Measurements from ENCODE around the gene RAD51B.

- TF ChIP-seq CTCF (IDR thresholded peaks at IDR 0.05 in 2 of 3, conservative IDR thresholded peaks at IDR 0.05 in 1 of 3; ENCODE audit: borderline replicate concordance in 1 of 3, insufficient read depth in 1 of 3, low read depth in 2 of 3, low read length in 2 of 3) (no peak), POLR2AphosphoS5 (IDR thresholded peaks at IDR 0.05; ENCODE audit: low read depth, low read length) (no peak), REST (IDR thresholded peaks at IDR 0.05; ENCODE audit: low read depth) (no peak), SIN3A (IDR thresholded peaks at IDR 0.05; ENCODE audit: low read depth) (no peak), YY1 (IDR thresholded peaks at IDR 0.05; ENCODE audit: extremely low read depth, insufficient replicate concordance, low read depth, low read length) (no peak), POLR2A (IDR thresholded peaks at IDR 0.05; ENCODE audit: borderline replicate concordance, extremely low read depth, insufficient read depth, insufficient read length) (no peak), EGR1 (IDR thresholded peaks at IDR 0.05; ENCODE audit: low read depth) (no peak), EZH2phosphoT487 (IDR thresholded peaks at IDR 0.05; ENCODE audit: borderline replicate concordance) (no peak), ATF3 (IDR thresholded peaks at IDR 0.05) (no peak), FOSL1 (IDR thresholded peaks at IDR 0.05; ENCODE audit: low read depth) (no peak), ZNF274 (IDR thresholded peaks at IDR 0.05; ENCODE audit: low read depth, low read length) (no peak), EZH2 (IDR thresholded peaks at IDR 0.05) (no peak)
These were observed 847.8 kb downstream of the RAD51B start for GRCh38 chr14:68667313-68667791.

All from HCT116 (cell line).